SK-N-MC (cell line): ENCODE data around the gene TNNT3.

Experiments
- EZH2 ChIP-seq: fragments of 200-600 bp; sonication (generic); IDR thresholded peaks from one replicate; pipeline ENCODE4 v1.6.1; 2017; ENCODE audit warnings: antibody characterized with exemption
- POLR2AphosphoS5 ChIP-seq: IDR thresholded peaks from 2 replicates; pipeline ENCODE4 v1.6.1; 2012; ENCODE audit warnings: mild to moderate bottlenecking, low read depth, low read length, borderline replicate concordance

DNA sequence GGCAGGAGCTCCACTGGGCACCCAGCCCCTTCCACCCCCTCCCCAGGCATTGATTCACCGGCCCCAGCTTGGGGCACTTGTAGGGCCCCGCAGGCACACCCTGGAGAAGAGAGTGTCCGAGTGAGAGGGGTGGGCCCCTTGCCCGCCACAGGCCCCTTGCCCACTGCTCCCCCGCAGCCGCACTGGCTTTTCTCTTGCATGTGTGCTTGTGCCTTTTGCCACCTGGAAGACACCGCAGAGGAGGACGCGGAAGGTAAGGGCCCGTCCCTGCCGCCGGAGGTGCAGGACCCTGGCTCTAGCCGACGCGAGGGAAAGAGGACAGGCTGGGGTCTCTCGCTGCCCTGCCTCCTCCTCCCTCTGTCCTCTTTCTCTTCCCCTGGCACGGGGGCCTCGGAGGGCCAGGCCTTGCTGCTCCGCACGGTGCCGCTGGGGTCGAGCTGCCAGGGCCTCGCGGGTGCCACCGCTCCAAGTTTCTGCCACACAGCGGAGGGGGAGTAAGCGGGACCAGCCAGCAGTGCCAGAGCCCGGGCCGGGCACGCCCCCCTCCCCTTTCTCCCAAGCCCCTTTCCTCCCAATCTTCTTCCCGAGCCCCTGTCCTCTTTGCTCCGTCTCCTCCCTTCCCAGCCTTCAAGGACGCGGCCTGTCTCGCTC lies 9.5 kb downstream of the TNNT3 start:
- no peak for TF ChIP-seq EZH2
- TF ChIP-seq POLR2AphosphoS5 = no peak
